ENCODE measurements around the gene ADAD1. TPM values are rescaled to one million over a fixed set of nuclear protein-coding genes. Genes with fewer than 3 reads are reported as not detected.
"Not testable (repeated sequence)": the region's sequence is repeated elsewhere in the genome, so short reads cannot be mapped to it uniquely, and the experiment has no call there.

The ADAD1 gene
- total RNA-seq, 2 experiments from 2014 or later, result not detected

- no TSS peak for BruUV-seq (replicated peaks)
- no peaks in the 10 kb centered on the region for H3K79me2 ChIP-seq (ENCODE audit: insufficient read depth, low read depth, low read length)
- intact Hi-C loops (cut with micrococcal nuclease; ENCODE audit: unreplicated experiment), result no loop called here
- TF ChIP-seq CTCF (conservative IDR thresholded peaks at IDR 0.05; ENCODE audit: low read length) (no peak), EZH2phosphoT487 (IDR thresholded peaks at IDR 0.05; ENCODE audit: borderline replicate concordance, low read depth, low read length) (no peak)
- POLR2A ChIA-PET, result no interaction called here
- no peaks in the 10 kb centered on the region for H3K9me3 ChIP-seq (ENCODE audit: low read length)
- H3K9me2 ChIP-seq (ENCODE audit: insufficient read depth, low read length), result no peaks in the 10 kb centered on the region
- DNase-seq (ENCODE audit: low spot score), result no peak
- H3K27ac ChIP-seq (ENCODE audit: low read depth, low read length, poor library complexity, severe bottlenecking), result no peak overlapping the region
- no peak overlapping the region for H3K4me3 ChIP-seq (ENCODE audit: low read depth, low read length, poor library complexity, severe bottlenecking)
- H2AFZ ChIP-seq (ENCODE audit: low read length), result no peak overlapping the region
- peaks cover 4% of the 10 kb centered on the region for H3K36me3 ChIP-seq (ENCODE audit: insufficient read depth, low read length)
- no peak overlapping the region for H3K4me2 ChIP-seq (ENCODE audit: low read length)
- H4K20me1 ChIP-seq (ENCODE audit: insufficient read depth, low read length), result no peaks in the 10 kb centered on the region
- CTCF ChIA-PET (ENCODE audit: unreplicated experiment), result interaction anchor here (0.6 kb wide), 1 partner anchor 274 kb away, joined by 27 read pairs; no protein-coding TSS in a partner anchor
- no peaks in the 10 kb centered on the region for H3K4me1 ChIP-seq (ENCODE audit: insufficient read depth, low read length, poor library complexity, severe bottlenecking)
Observed at GRCh38 chr4:122364700-122365404, 14.0 kb upstream of the ADAD1 start.

- DNase-seq (ENCODE audit: low spot score); H3K4me1 ChIP-seq (ENCODE audit: insufficient read depth, low read length, poor library complexity, severe bottlenecking); CTCF ChIA-PET (ENCODE audit: unreplicated experiment); intact Hi-C loops (cut with micrococcal nuclease; ENCODE audit: unreplicated experiment); H3K36me3 ChIP-seq (ENCODE audit: insufficient read depth, low read length); H4K20me1 ChIP-seq (ENCODE audit: insufficient read depth, low read length); H3K9me3 ChIP-seq (ENCODE audit: low read length); H3K4me3 ChIP-seq (ENCODE audit: low read depth, low read length, poor library complexity, severe bottlenecking); BruUV-seq (replicated peaks); H3K9me2 ChIP-seq (ENCODE audit: insufficient read depth, low read length); H3K79me2 ChIP-seq (ENCODE audit: insufficient read depth, low read depth, low read length); POLR2A ChIA-PET; H3K4me2 ChIP-seq (ENCODE audit: low read length); H2AFZ ChIP-seq (ENCODE audit: low read length); H3K27ac ChIP-seq (ENCODE audit: low read depth, low read length, poor library complexity, severe bottlenecking): not testable (repeated sequence)
Observed at GRCh38 chr4:122368786-122369185, 10.0 kb upstream of the ADAD1 start.

- BruUV-seq (replicated peaks), result no TSS peak
- Histone ChIP-seq H3K27ac (ENCODE audit: low read depth, low read length, poor library complexity, severe bottlenecking) (no peak overlapping the region), H4K20me1 (ENCODE audit: insufficient read depth, low read length) (no peaks in the 10 kb centered on the region), H2AFZ (ENCODE audit: low read length) (no peak overlapping the region), H3K36me3 (ENCODE audit: insufficient read depth, low read length) (no peaks in the 10 kb centered on the region), H3K4me2 (ENCODE audit: low read length) (no peak overlapping the region), H3K79me2 (ENCODE audit: insufficient read depth, low read depth, low read length) (no peaks in the 10 kb centered on the region), H3K4me3 (ENCODE audit: low read depth, low read length, poor library complexity, severe bottlenecking) (no peak overlapping the region), H3K9me3 (ENCODE audit: low read length) (no peaks in the 10 kb centered on the region), H3K4me1 (ENCODE audit: insufficient read depth, low read length, poor library complexity, severe bottlenecking) (no peaks in the 10 kb centered on the region), H3K9me2 (ENCODE audit: insufficient read depth, low read length) (no peaks in the 10 kb centered on the region)
- ChIA-PET POLR2A (interaction anchor here (0.7 kb wide), 1 partner anchor 220 kb away, joined by 3 read pairs; no protein-coding TSS in a partner anchor), CTCF (ENCODE audit: unreplicated experiment) (no interaction called here)
- intact Hi-C loops (cut with micrococcal nuclease; ENCODE audit: unreplicated experiment), result no loop called here
- TF ChIP-seq EZH2phosphoT487 (IDR thresholded peaks at IDR 0.05; ENCODE audit: borderline replicate concordance, low read depth, low read length) (no peak), CTCF (conservative IDR thresholded peaks at IDR 0.05; ENCODE audit: low read length) (no peak)
- DNase-seq (ENCODE audit: low spot score), result no peak
Observed at GRCh38 chr4:122377352-122377751, 1.5 kb upstream of the ADAD1 start.
